A549 (cell line): ENCODE results near the gene RABAC1. TPM values are rescaled to one million over a fixed set of nuclear protein-coding genes. Genes with fewer than 3 reads are reported as not detected.
A peak's percentile ranks its signal among the peaks of the same experiment; 100 is the strongest.

Experiments
- ATAC-seq, 2 experiments: fragments of 200-7000 bp in 1 of 2; fragments of >200 bp in 1 of 2; cut with Nextera tagmentation in 1 of 2; cut with Tn5 transposase in 1 of 2; 3 replicates each; pipeline versions ENCODE4 v1.8.0 to v1.9.1; 2018 to 2020; ENCODE audit warnings: mild to moderate bottlenecking in 1 of 2, moderate library complexity in 1 of 2
- CTCF ChIA-PET: fragments of 300-600 bp; sonication (Branson Sonifier 250); formaldehyde crosslinking; extraction: SDS; loops from one replicate; lab custom pipeline; 2021; ENCODE audit warnings: antibody characterized with exemption, inconsistent platforms; lab: Yijun Ruan, JAX
- POLR2A ChIA-PET: fragments of 350-600 bp; formaldehyde crosslinking; extraction: SDS; loops from one replicate; lab custom pipeline; 2021; ENCODE audit warnings: antibody characterized with exemption, inconsistent platforms; lab: Yijun Ruan, JAX
- DNase-seq, 2 experiments: peaks; one replicate each; pipeline versions ENCODE4 v3.0.0 to v3.0.0-alpha.2; 2011 to 2016; ENCODE audit warnings: low read depth in 1 of 2, low spot score in 1 of 2
- FAIRE-seq: peaks from 2 replicates; lab custom pipeline; 2011; peaks lifted over from hg19 to GRCh38; lab: Jason Lieb, UNC
- H3K27ac ChIP-seq, 2 experiments: fragments of >200 bp; sonication (Bioruptor Twin); formaldehyde crosslinking; 3 replicates each; pipeline ENCODE4 v1.5.1; 2016 to 2017
- H3K4me1 ChIP-seq: fragments of >200 bp; sonication (Bioruptor Twin); formaldehyde crosslinking; 3 replicates; pipeline ENCODE4 v1.6.1; 2016
- H3K4me2 ChIP-seq: fragments of >200 bp; sonication (Bioruptor Twin); formaldehyde crosslinking; 3 replicates; pipeline ENCODE4 v1.6.1; 2016
- H3K4me3 ChIP-seq: fragments of >200 bp; sonication (Bioruptor Twin); formaldehyde crosslinking; 3 replicates; pipeline ENCODE4 v1.5.1; 2016
- H3K9me3 ChIP-seq: fragments of >200 bp; sonication (Bioruptor Twin); formaldehyde crosslinking; 3 replicates; pipeline ENCODE4 v1.6.1; 2016
- CBX2 ChIP-seq: fragments of 200-600 bp; sonication (generic); IDR thresholded peaks from 2 replicates; pipeline ENCODE4 v1.6.1; 2016; ENCODE audit warnings: low read depth, mild to moderate bottlenecking, borderline replicate concordance
- CBX8 ChIP-seq: fragments of 200-600 bp; sonication (generic); IDR thresholded peaks from 2 replicates; pipeline ENCODE4 v1.6.1; 2016
- CEBPB ChIP-seq, 2 experiments: fragments of >200 bp in 1 of 2; sonication (Bioruptor Twin) in 1 of 2; formaldehyde crosslinking in 1 of 2; IDR thresholded peaks; 2 replicates each; pipeline ENCODE4 v1.6.1; 2012 to 2016
- CHD4 ChIP-seq: fragments of 200-600 bp; sonication (generic); IDR thresholded peaks from 2 replicates; pipeline ENCODE4 v1.6.1; 2016; ENCODE audit warnings: antibody characterized with exemption, mild to moderate bottlenecking, borderline replicate concordance
- EHF ChIP-seq: fragments of 250-450 bp; sonication (Bioruptor Pico); IDR thresholded peaks from 2 replicates; pipeline ENCODE4 v1.5.0; 2020; ENCODE audit warnings: mild to moderate bottlenecking
- EHMT2 ChIP-seq: fragments of 200-600 bp; sonication (generic); IDR thresholded peaks from 2 replicates; pipeline ENCODE4 v1.6.1; 2016; ENCODE audit warnings: antibody characterized with exemption, low read depth, mild to moderate bottlenecking, moderate library complexity
- FOSB ChIP-seq: fragments of 250-450 bp; sonication (Bioruptor Pico); IDR thresholded peaks from 2 replicates; pipeline ENCODE4 v1.5.0; 2020; ENCODE audit warnings: mild to moderate bottlenecking, moderate library complexity
- FOSL2 ChIP-seq, 2 experiments: fragments of 450-650 bp in 1 of 2; fragments of >200 bp in 1 of 2; sonication (Bioruptor Twin) in 1 of 2; formaldehyde crosslinking; IDR thresholded peaks; 2 replicates each; pipeline versions ENCODE4 v1.5.0 to v1.6.1; 2016 to 2020; ENCODE audit warnings: mild to moderate bottlenecking in 1 of 2, moderate library complexity in 1 of 2
- FOXS1 ChIP-seq: fragments of 250-450 bp; sonication (Bioruptor Pico); IDR thresholded peaks from 2 replicates; pipeline ENCODE4 v1.5.0; 2020; ENCODE audit warnings: mild to moderate bottlenecking, moderate library complexity
- GATA3 ChIP-seq: IDR thresholded peaks from 2 replicates; pipeline ENCODE4 v1.6.1; 2012; ENCODE audit warnings: borderline replicate concordance
- HOXB13 ChIP-seq: fragments of 250-450 bp; sonication (Bioruptor Pico); IDR thresholded peaks from 2 replicates; pipeline ENCODE4 v1.5.0; 2020; ENCODE audit warnings: low read depth, mild to moderate bottlenecking, moderate library complexity
- NFE2L2 ChIP-seq: fragments of 150-350 bp; conservative IDR thresholded peaks from 2 replicates; pipeline ENCODE4 v1.6.1; 2014; ENCODE audit warnings: low read length
- NR3C1 ChIP-seq: fragments of >200 bp; sonication (Bioruptor Twin); formaldehyde crosslinking; IDR thresholded peaks from 3 replicates; pipeline ENCODE4 v1.6.1; 2017
- PHF8 ChIP-seq: fragments of 200-600 bp; sonication (generic); IDR thresholded peaks from 2 replicates; pipeline ENCODE4 v1.6.1; 2016; ENCODE audit warnings: low read depth, mild to moderate bottlenecking, antibody characterized with exemption, moderate library complexity, borderline replicate concordance
- RARB ChIP-seq: fragments of 250-450 bp; sonication (Bioruptor Pico); IDR thresholded peaks from 2 replicates; pipeline ENCODE4 v1.8.0; 2021; ENCODE audit warnings: mild to moderate bottlenecking, moderate library complexity
- RFX5 ChIP-seq: fragments of 450-650 bp; IDR thresholded peaks from 2 replicates; pipeline ENCODE4 v1.7.1; 2014; ENCODE audit warnings: antibody characterized with exemption, mild to moderate bottlenecking, moderate library complexity
- SREBF2 ChIP-seq: fragments of 450-650 bp; IDR thresholded peaks from 2 replicates; pipeline ENCODE4 v1.6.1; 2014; ENCODE audit warnings: mild to moderate bottlenecking, moderate library complexity
- TFCP2L1 ChIP-seq: fragments of 250-450 bp; sonication (Bioruptor Pico); IDR thresholded peaks from 2 replicates; pipeline ENCODE4 v1.5.0; 2021; ENCODE audit warnings: mild to moderate bottlenecking
- ZNF302 ChIP-seq: fragments of 250-450 bp; sonication (Bioruptor Pico); IDR thresholded peaks from 2 replicates; pipeline ENCODE4 v1.9.0; 2021; ENCODE audit warnings: inconsistent platforms, mild to moderate bottlenecking, moderate library complexity
- ZSCAN20 ChIP-seq: fragments of 250-450 bp; sonication (Bioruptor Pico); IDR thresholded peaks from 2 replicates; pipeline ENCODE4 v1.8.0; 2022; ENCODE audit warnings: mild to moderate bottlenecking, moderate library complexity
- WGBS: methylation state at CpG from one replicate; pipeline ENCODE4 v1.1.6; 2017; ENCODE audit errors: missing lambda C conversion rate; 5-methylcytosine and 5-hydroxymethylcytosine counted together
- polyA plus RNA-seq, 4 experiments: library from polyadenylated mRNA; depleted of rRNA in 3 of 4; stranded (reverse); fragments of >200 nt; fragmentation: RNase III in 1 of 4; extraction: RNeasy Plus Mini Kit Qiagen cat#74134 plus additional on column Dnase treatment in 1 of 4; gene quantifications; 2 replicates in 3 of 4; 3 replicates in 1 of 4; pipeline ENCODE4 v1.2.3, GENCODE V29; 2011 to 2017
- TF ChIP-seq, protein P1 (sequence below): IDR thresholded peaks from 2 replicates; pipeline ENCODE4 v1.6.1; 2012
- TF ChIP-seq, protein P2 (sequence below): IDR thresholded peaks from 2 replicates; pipeline ENCODE4 v1.6.1; 2012
- TF ChIP-seq, protein P3 (sequence below): fragments of 150-350 bp; IDR thresholded peaks from 2 replicates; pipeline ENCODE4 v1.6.1; 2014; ENCODE audit warnings: low read depth, mild to moderate bottlenecking, low read length
- TF ChIP-seq, protein P4 (sequence below): fragments of 200-600 bp; sonication (generic); IDR thresholded peaks from 2 replicates; pipeline ENCODE4 v1.6.1; 2016; ENCODE audit warnings: antibody characterized with exemption, mild to moderate bottlenecking, moderate library complexity

The RABAC1 gene
- polyA plus RNA-seq, 2 of the 4 experiments (the other 2 are of a cell fraction): 117 to 247 TPM

DNA sequence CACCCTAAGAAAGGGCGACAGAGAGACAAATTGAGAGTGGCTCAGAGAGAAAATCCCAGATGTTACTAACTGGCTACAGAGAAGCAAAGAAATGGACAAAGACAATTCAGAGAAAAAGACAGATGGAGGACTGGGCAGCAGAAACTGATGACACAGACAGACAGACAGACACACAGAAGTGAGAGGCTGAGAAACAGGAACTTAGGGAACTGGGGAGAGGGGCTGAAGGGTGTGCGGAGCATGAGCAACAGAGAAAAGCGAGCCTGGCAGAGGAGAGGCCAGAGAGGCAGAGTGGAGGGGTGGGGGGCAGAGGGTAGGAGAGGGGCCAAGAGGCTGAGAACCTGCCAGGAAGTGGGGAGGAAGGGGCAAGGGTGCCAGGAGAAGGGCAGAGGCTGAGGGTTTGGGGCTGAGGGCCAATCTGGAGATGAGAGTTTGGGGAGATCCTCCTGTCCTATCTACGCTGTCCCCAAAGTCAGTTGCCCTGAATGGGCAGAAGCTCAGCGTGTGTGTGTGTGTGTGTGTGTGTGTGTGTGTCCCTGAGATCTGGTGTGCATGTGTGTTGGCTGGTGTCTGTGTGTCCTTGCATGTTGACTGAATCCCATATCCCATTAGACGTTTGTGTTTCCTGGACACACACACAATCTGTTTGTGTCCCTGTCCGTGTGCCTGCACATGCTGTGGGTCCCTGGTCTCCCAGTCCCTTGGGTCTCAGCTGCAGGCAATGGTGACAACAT, 25.3 kb downstream of the RABAC1 start:
- H3K4me2 ChIP-seq: no peak overlapping the region
- TF ChIP-seq, protein P1, sequence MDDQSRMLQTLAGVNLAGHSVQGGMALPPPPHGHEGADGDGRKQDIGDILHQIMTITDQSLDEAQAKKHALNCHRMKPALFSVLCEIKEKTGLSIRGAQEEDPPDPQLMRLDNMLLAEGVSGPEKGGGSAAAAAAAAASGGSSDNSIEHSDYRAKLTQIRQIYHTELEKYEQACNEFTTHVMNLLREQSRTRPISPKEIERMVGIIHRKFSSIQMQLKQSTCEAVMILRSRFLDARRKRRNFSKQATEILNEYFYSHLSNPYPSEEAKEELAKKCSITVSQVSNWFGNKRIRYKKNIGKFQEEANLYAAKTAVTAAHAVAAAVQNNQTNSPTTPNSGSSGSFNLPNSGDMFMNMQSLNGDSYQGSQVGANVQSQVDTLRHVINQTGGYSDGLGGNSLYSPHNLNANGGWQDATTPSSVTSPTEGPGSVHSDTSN: no peak
- TF ChIP-seq CHD4 (no peak), FOSL2 (IDR thresholded peaks at IDR 0.05) (no peak), FOSL2 (CRISPR knock-in tag; IDR thresholded peaks at IDR 0.05) (no peak), NR3C1 (no peak), SREBF2 (no peak), EHF (CRISPR knock-in tag) (no peak), NFE2L2 (no peak), FOSB (no peak), RFX5 (no peak), CBX8 (no peak), FOXS1 (CRISPR knock-in tag) (no peak), EHMT2 (no peak), CBX2 (no peak), PHF8 (no peak), ZSCAN20 (CRISPR knock-in tag) (no peak)
- TF ChIP-seq, protein P2, sequence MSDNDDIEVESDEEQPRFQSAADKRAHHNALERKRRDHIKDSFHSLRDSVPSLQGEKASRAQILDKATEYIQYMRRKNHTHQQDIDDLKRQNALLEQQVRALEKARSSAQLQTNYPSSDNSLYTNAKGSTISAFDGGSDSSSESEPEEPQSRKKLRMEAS: no peak
- TF ChIP-seq, protein P3, sequence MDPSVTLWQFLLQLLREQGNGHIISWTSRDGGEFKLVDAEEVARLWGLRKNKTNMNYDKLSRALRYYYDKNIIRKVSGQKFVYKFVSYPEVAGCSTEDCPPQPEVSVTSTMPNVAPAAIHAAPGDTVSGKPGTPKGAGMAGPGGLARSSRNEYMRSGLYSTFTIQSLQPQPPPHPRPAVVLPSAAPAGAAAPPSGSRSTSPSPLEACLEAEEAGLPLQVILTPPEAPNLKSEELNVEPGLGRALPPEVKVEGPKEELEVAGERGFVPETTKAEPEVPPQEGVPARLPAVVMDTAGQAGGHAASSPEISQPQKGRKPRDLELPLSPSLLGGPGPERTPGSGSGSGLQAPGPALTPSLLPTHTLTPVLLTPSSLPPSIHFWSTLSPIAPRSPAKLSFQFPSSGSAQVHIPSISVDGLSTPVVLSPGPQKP: no peak
- TF ChIP-seq, protein P4, sequence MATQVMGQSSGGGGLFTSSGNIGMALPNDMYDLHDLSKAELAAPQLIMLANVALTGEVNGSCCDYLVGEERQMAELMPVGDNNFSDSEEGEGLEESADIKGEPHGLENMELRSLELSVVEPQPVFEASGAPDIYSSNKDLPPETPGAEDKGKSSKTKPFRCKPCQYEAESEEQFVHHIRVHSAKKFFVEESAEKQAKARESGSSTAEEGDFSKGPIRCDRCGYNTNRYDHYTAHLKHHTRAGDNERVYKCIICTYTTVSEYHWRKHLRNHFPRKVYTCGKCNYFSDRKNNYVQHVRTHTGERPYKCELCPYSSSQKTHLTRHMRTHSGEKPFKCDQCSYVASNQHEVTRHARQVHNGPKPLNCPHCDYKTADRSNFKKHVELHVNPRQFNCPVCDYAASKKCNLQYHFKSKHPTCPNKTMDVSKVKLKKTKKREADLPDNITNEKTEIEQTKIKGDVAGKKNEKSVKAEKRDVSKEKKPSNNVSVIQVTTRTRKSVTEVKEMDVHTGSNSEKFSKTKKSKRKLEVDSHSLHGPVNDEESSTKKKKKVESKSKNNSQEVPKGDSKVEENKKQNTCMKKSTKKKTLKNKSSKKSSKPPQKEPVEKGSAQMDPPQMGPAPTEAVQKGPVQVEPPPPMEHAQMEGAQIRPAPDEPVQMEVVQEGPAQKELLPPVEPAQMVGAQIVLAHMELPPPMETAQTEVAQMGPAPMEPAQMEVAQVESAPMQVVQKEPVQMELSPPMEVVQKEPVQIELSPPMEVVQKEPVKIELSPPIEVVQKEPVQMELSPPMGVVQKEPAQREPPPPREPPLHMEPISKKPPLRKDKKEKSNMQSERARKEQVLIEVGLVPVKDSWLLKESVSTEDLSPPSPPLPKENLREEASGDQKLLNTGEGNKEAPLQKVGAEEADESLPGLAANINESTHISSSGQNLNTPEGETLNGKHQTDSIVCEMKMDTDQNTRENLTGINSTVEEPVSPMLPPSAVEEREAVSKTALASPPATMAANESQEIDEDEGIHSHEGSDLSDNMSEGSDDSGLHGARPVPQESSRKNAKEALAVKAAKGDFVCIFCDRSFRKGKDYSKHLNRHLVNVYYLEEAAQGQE: no peak
- peak in 1 of 2 experiments; percentile 57 for DNase-seq
- H3K4me1 ChIP-seq: peaks cover 5% of the 10 kb centered on the region; the same call in 1 of the 3 replicates
- FAIRE-seq: peak; percentile 13
- H3K9me3 ChIP-seq: no peaks in the 10 kb centered on the region
- H3K27ac ChIP-seq: no peak overlapping the region
- H3K4me3 ChIP-seq: no peak overlapping the region
- ChIA-PET CTCF (interaction anchor here (0.6 to 9.9 kb wide), 24 partner anchors 9 to 397 kb away, joined by 3 to 163 read pairs (median 4); partner anchors contain the start of gene ARHGEF1), POLR2A (interaction anchor here (1.2 to 1.9 kb wide), 2 partner anchors 61 to 62 kb away, joined by 3 to 6 read pairs; no protein-coding TSS in a partner anchor)
- ATAC-seq: no peak
- WGBS: 50% methylated on average over 7 of the region's 7 CpGs

DNA sequence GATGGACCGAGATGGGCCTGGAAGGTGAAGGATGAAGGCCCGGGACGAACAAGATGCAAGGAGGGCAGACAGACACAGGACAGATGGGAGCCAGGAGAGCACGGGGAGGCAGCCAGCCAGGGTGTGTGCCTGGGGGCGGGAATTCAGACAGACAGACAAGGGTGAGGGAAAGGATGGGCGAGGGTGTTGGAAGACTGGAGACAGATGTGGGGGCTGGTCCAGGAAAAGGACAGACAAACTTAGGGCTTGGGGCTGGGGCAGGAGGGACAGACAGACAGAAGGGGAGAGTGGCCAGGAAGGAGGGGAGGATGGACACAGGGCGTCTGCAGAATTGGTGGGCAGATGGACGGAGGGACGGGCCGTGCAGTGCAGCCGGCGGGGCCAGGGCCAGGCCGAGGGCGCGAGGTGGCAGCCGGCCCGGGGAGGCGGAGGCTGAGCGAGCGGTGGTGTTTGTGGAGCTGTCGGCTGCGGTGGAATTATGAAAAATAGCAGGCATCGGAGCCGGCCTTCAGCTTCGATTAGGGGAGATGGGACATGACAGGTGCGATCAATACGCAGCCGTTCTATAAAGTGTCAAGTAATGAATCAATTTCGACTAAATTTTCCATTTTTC, 26.3 kb downstream of the RABAC1 start:
- Histone ChIP-seq H3K9me3 (no peaks in the 10 kb centered on the region), H3K4me3 (no peak overlapping the region), H3K27ac (no peak overlapping the region), H3K4me1 (peaks cover 10% of the 10 kb centered on the region; the same call in 1 of the 3 replicates), H3K4me2 (no peak overlapping the region)
- no peak for FAIRE-seq
- WGBS: 70% methylated on average over 29 of the region's 29 CpGs
- ATAC-seq: no peak
- ChIA-PET POLR2A (no interaction called here), CTCF (interaction anchor here (0.9 to 9.9 kb wide), 5 partner anchors 15 to 59 kb away, joined by 3 to 163 read pairs (median 31); partner anchors contain the start of genes CD79A and RABAC1)
- no peak for DNase-seq
- TF ChIP-seq ZNF302 (no peak), CEBPB (IDR thresholded peaks at IDR 0.05) (no peak), TFCP2L1 (CRISPR knock-in tag) (no peak), HOXB13 (no peak), RARB (CRISPR knock-in tag) (no peak), GATA3 (no peak)
- TF ChIP-seq, protein P2: no peak
- TF ChIP-seq, protein P3: no peak
- TF ChIP-seq, protein P4: no peak
